Neural cell (in vitro differentiated cells): ENCODE results near the gene HEPACAM. TPM values are rescaled to one million over a fixed set of nuclear protein-coding genes. Genes with fewer than 3 reads are reported as not detected.

Source experiments
- H2AFZ ChIP-seq: fragments of 200-600, 300-800 bp; sonication (generic), shearing (Covaris generic); 2 replicates; pipeline ENCODE4 v1.6.0; 2014; ENCODE audit warnings: low read depth, mild to moderate bottlenecking, antibody characterized with exemption, low read length, moderate library complexity
- H3F3A ChIP-seq: fragments of 200-600 bp; shearing (Covaris generic); 2 replicates; pipeline ENCODE4 v1.6.1; 2016; ENCODE audit warnings: mild to moderate bottlenecking, moderate library complexity, mixed read lengths, antibody characterized with exemption, low read length; ENCODE audit not compliant: insufficient read depth, poor library complexity, severe bottlenecking
- H3K27ac ChIP-seq: fragments of 200-600, 300-800 bp; sonication (generic), shearing (Covaris generic); 2 replicates; pipeline ENCODE4 v1.5.1; 2014; ENCODE audit warnings: mild to moderate bottlenecking, low read length, moderate library complexity
- H3K27me3 ChIP-seq: fragments of 300-800, 200-600 bp; sonication (generic), shearing (Covaris generic); 2 replicates; pipeline ENCODE4 v1.6.0; 2014; ENCODE audit warnings: mild to moderate bottlenecking, low read depth, low read length, moderate library complexity; ENCODE audit not compliant: insufficient read depth
- H3K36me3 ChIP-seq: fragments of 300-800, 200-600 bp; sonication (generic), shearing (Covaris generic); 2 replicates; pipeline ENCODE4 v1.5.1; 2014; ENCODE audit warnings: mild to moderate bottlenecking, antibody characterized with exemption, low read length, moderate library complexity; ENCODE audit not compliant: insufficient read depth
- H3K4me2 ChIP-seq: fragments of 300-800, 200-600 bp; sonication (generic), shearing (Covaris generic); 2 replicates; pipeline ENCODE4 v1.6.0; 2014; ENCODE audit warnings: mild to moderate bottlenecking, low read length
- H3K4me3 ChIP-seq: fragments of 300-800, 200-600 bp; sonication (generic), shearing (Covaris generic); 2 replicates; pipeline ENCODE4 v1.5.1; 2014; ENCODE audit warnings: mild to moderate bottlenecking, low read length, moderate library complexity
- H3K79me2 ChIP-seq: fragments of 200-600 bp; shearing (Covaris generic); replicated peaks from 2 replicates; pipeline ENCODE4 v1.6.0; 2014; ENCODE audit warnings: mild to moderate bottlenecking, low read length, moderate library complexity; ENCODE audit not compliant: insufficient read depth
- H3K9ac ChIP-seq: fragments of 300-800, 200-600 bp; sonication (generic), shearing (Covaris generic); 2 replicates; pipeline ENCODE4 v1.6.1; 2016; ENCODE audit warnings: mild to moderate bottlenecking, low read length, mixed read lengths
- H3K9me2 ChIP-seq: fragments of 200-600 bp; shearing (Covaris generic); 2 replicates; pipeline ENCODE4 v1.6.1; 2016; ENCODE audit warnings: mild to moderate bottlenecking, low read length, mixed read lengths; ENCODE audit not compliant: insufficient read depth
- H3K9me3 ChIP-seq: fragments of 200-600, 300-800 bp; sonication (generic), shearing (Covaris generic); 2 replicates; pipeline ENCODE4 v1.6.1; 2016; ENCODE audit warnings: mild to moderate bottlenecking, mixed run types, low read length, moderate library complexity, mixed read lengths
- H4K20me1 ChIP-seq: fragments of 200-600 bp; shearing (Covaris generic); 2 replicates; pipeline ENCODE4 v1.6.1; 2016; ENCODE audit warnings: mild to moderate bottlenecking, mixed run types; ENCODE audit not compliant: insufficient read depth
- CTCF ChIP-seq: fragments of 450-650 bp; IDR thresholded peaks from 2 replicates; pipeline ENCODE4 v1.5.1; 2014; ENCODE audit warnings: antibody characterized with exemption, mild to moderate bottlenecking, moderate library complexity; ENCODE audit not compliant: poor library complexity, severe bottlenecking
- EP300 ChIP-seq: fragments of 450-650 bp; conservative IDR thresholded peaks from 2 replicates; pipeline ENCODE4 v1.6.1; 2014; ENCODE audit warnings: antibody characterized with exemption, mild to moderate bottlenecking, moderate library complexity; ENCODE audit not compliant: poor library complexity, severe bottlenecking
- EZH2 ChIP-seq: fragments of 200-600, 300-800 bp; shearing (Covaris generic), sonication (generic); IDR thresholded peaks from 2 replicates; pipeline ENCODE4 v1.6.1; 2014; ENCODE audit warnings: antibody characterized with exemption, low read length, borderline replicate concordance, mild to moderate bottlenecking; ENCODE audit not compliant: insufficient read depth, poor library complexity, severe bottlenecking
- MXI1 ChIP-seq: fragments of 450-650 bp; conservative IDR thresholded peaks from 2 replicates; pipeline ENCODE4 v1.6.1; 2014; ENCODE audit warnings: antibody characterized with exemption, mild to moderate bottlenecking; ENCODE audit not compliant: poor library complexity, severe bottlenecking
- POLR2AphosphoS5 ChIP-seq: IDR thresholded peaks from 2 replicates; pipeline ENCODE4 v1.6.1; 2012
- RAD21 ChIP-seq: fragments of 450-650 bp; conservative IDR thresholded peaks from 2 replicates; pipeline ENCODE4 v1.6.1; 2014; ENCODE audit warnings: antibody characterized with exemption, mild to moderate bottlenecking, moderate library complexity
- REST ChIP-seq: IDR thresholded peaks from 2 replicates; pipeline ENCODE4 v1.6.1; 2012; ENCODE audit warnings: borderline replicate concordance
- SMC3 ChIP-seq: fragments of 450-650 bp; conservative IDR thresholded peaks from 2 replicates; pipeline ENCODE4 v1.6.1; 2014; ENCODE audit warnings: antibody characterized with exemption, mild to moderate bottlenecking, moderate library complexity; ENCODE audit not compliant: poor library complexity
- TAF1 ChIP-seq: IDR thresholded peaks from 2 replicates; pipeline ENCODE4 v1.6.1; 2012; ENCODE audit warnings: low read depth
- polyA plus RNA-seq: library from polyadenylated mRNA; depleted of rRNA; stranded (reverse); fragments of >200 nt; gene quantifications from 2 replicates; pipeline ENCODE4 v1.2.3, GENCODE V29; 2014

HEPACAM gene
- polyA plus RNA-seq, 1 donor from 2014 or later: not detected

DNA sequence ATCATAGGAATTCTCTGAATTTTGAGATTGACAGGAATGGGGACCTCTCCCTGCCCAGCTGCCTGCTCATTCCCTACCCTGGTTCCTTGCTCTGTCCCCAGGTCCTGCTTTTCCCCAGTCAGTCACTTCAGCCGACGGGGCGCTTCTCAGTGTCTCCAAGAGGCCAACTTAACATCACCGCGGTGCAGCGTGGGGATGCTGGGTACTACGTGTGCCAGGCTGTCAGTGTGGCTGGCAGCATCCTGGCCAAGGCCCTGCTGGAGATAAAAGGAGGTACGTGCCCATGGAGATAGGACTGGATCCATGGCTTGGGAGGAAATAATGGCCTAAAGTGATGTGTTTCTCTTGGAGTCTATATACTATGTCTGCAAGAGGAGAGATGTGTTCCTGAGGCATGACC lies 63.6 kb downstream of the HEPACAM start:
- Histone ChIP-seq H4K20me1 (no peaks in the 10 kb centered on the region), H3F3A (no peaks in the 10 kb centered on the region), H3K27ac (no peak overlapping the region), H3K79me2 (no peaks in the 10 kb centered on the region), H3K9me2 (no peaks in the 10 kb centered on the region), H3K9me3 (no peaks in the 10 kb centered on the region), H3K9ac (no peak overlapping the region), H3K27me3 (peaks cover 59% of the 10 kb centered on the region), H3K4me2 (no peak overlapping the region), H3K4me3 (no peak overlapping the region), H2AFZ (no peak overlapping the region), H3K36me3 (no peaks in the 10 kb centered on the region)
- TF ChIP-seq MXI1 (no peak), POLR2AphosphoS5 (no peak), TAF1 (no peak), EZH2 (no peak), REST (no peak), EP300 (no peak), RAD21 (no peak), CTCF (no peak), SMC3 (no peak)

DNA sequence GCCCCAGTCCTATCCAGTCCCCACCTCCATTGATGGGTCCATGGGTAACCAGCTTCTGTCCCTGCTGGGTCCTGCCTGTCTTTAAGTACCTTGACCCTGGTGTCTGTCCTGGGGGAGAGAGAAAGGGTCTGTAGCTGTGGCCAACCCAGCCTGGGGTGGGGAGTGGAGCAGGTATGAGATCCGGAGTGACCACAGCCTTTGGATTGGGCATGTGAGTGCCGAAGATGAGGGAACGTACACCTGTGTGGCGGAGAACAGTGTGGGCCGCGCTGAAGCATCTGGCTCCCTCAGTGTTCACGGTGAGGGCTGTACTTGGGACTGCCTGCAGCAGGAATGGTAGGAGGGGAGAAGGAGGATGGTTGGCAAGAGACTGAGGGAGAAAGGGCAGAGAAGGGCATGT lies 65.4 kb downstream of the HEPACAM start:
- H3K9ac ChIP-seq: no peak overlapping the region
- TF ChIP-seq EP300 (no peak), REST (no peak), RAD21 (no peak), TAF1 (no peak), POLR2AphosphoS5 (no peak), CTCF (no peak), MXI1 (no peak), EZH2 (no peak)
- no peaks in the 10 kb centered on the region for H3K9me2 ChIP-seq
- H3F3A ChIP-seq: no peaks in the 10 kb centered on the region
- no peaks in the 10 kb centered on the region for H3K79me2 ChIP-seq
- H3K4me3 ChIP-seq: no peak overlapping the region
- no peaks in the 10 kb centered on the region for H4K20me1 ChIP-seq
- H3K27ac ChIP-seq: no peak overlapping the region
- H3K9me3 ChIP-seq: no peaks in the 10 kb centered on the region
- no peak overlapping the region for H2AFZ ChIP-seq
- H3K4me2 ChIP-seq: no peak overlapping the region
- H3K36me3 ChIP-seq: no peaks in the 10 kb centered on the region
- H3K27me3 ChIP-seq: peaks cover 77% of the 10 kb centered on the region
